ENCODE measurements around the gene CMIP.

The CMIP gene

GRCh38 chr16:81541314-81541713 lies 96.7 kb downstream of the CMIP start:
- Histone ChIP-seq H3K79me2 (ENCODE audit: insufficient read depth, low read length) (peaks cover 49% of the 10 kb centered on the region; the same call in 1 of the 2 replicates), H3K4me1 (ENCODE audit: insufficient read depth, low read length, poor library complexity, severe bottlenecking) (peaks cover 15% of the 10 kb centered on the region), H3K27me3 (ENCODE audit: insufficient read depth, low read length, poor library complexity, severe bottlenecking) (no peaks in the 10 kb centered on the region), H3F3A (ENCODE audit: low read depth) (no peaks in the 10 kb centered on the region), H3K9me2 (replicated peaks; ENCODE audit: low read depth, low read length) (no peaks in the 10 kb centered on the region), H3K9ac (ENCODE audit: low read depth, low read length, poor library complexity, severe bottlenecking) (no peak overlapping the region), H3K4me2 (ENCODE audit: low read depth, low read length, poor library complexity, severe bottlenecking) (no peak overlapping the region), H3K4me3 (ENCODE audit: low read length, poor library complexity, severe bottlenecking) (no peak overlapping the region), H2AFZ (ENCODE audit: low read length) (no peak overlapping the region), H3K36me3 (ENCODE audit: insufficient read depth, low read length) (no peaks in the 10 kb centered on the region), H4K20me1 (ENCODE audit: insufficient read depth, low read length, poor library complexity, severe bottlenecking) (peaks cover 3% of the 10 kb centered on the region), H3K9me3 (ENCODE audit: insufficient read depth, low read depth, low read length) (no peaks in the 10 kb centered on the region)
- TF ChIP-seq EZH2phosphoT487 (IDR thresholded peaks at IDR 0.05; ENCODE audit: borderline replicate concordance) (no peak), CTCF (conservative IDR thresholded peaks at IDR 0.05; ENCODE audit: low read length) (no peak)

GRCh38 chr16:81542609-81543570 lies 98.3 kb downstream of the CMIP start:
- Histone ChIP-seq H4K20me1 (ENCODE audit: insufficient read depth, low read length, poor library complexity, severe bottlenecking) (no peaks in the 10 kb centered on the region), H3K9me2 (replicated peaks; ENCODE audit: low read depth, low read length) (no peaks in the 10 kb centered on the region), H3K9me3 (ENCODE audit: insufficient read depth, low read depth, low read length) (no peaks in the 10 kb centered on the region), H3K9ac (ENCODE audit: low read depth, low read length, poor library complexity, severe bottlenecking) (no peak overlapping the region), H3K4me2 (ENCODE audit: low read depth, low read length, poor library complexity, severe bottlenecking) (no peak overlapping the region), H3K4me3 (ENCODE audit: low read length, poor library complexity, severe bottlenecking) (no peak overlapping the region), H3F3A (ENCODE audit: low read depth) (no peaks in the 10 kb centered on the region), H3K79me2 (ENCODE audit: insufficient read depth, low read length) (peaks cover 42% of the 10 kb centered on the region; the same call in 1 of the 2 replicates), H2AFZ (ENCODE audit: low read length) (no peak overlapping the region), H3K4me1 (ENCODE audit: insufficient read depth, low read length, poor library complexity, severe bottlenecking) (peaks cover 19% of the 10 kb centered on the region), H3K27me3 (ENCODE audit: insufficient read depth, low read length, poor library complexity, severe bottlenecking) (no peaks in the 10 kb centered on the region), H3K36me3 (ENCODE audit: insufficient read depth, low read length) (no peaks in the 10 kb centered on the region)
- TF ChIP-seq EZH2phosphoT487 (IDR thresholded peaks at IDR 0.05; ENCODE audit: borderline replicate concordance) (no peak), CTCF (conservative IDR thresholded peaks at IDR 0.05; ENCODE audit: low read length) (no peak)

GRCh38 chr16:81543571-81543970 lies 99.0 kb downstream of the CMIP start:
- no peak overlapping the region for H3K9ac ChIP-seq (ENCODE audit: low read depth, low read length, poor library complexity, severe bottlenecking)
- TF ChIP-seq EZH2phosphoT487 (IDR thresholded peaks at IDR 0.05; ENCODE audit: borderline replicate concordance) (no peak), CTCF (conservative IDR thresholded peaks at IDR 0.05; ENCODE audit: low read length) (no peak)

More at GRCh38 chr16:81543571-81543970, 99.0 kb downstream of the CMIP start:
- Histone ChIP-seq H3K9me3 (ENCODE audit: insufficient read depth, low read depth, low read length) (no peaks in the 10 kb centered on the region), H3K79me2 (ENCODE audit: insufficient read depth, low read length) (peaks cover 36% of the 10 kb centered on the region; the same call in 1 of the 2 replicates), H3K4me1 (ENCODE audit: insufficient read depth, low read length, poor library complexity, severe bottlenecking) (peaks cover 19% of the 10 kb centered on the region), H3K27me3 (ENCODE audit: insufficient read depth, low read length, poor library complexity, severe bottlenecking) (no peaks in the 10 kb centered on the region), H3K36me3 (ENCODE audit: insufficient read depth, low read length) (no peaks in the 10 kb centered on the region), H4K20me1 (ENCODE audit: insufficient read depth, low read length, poor library complexity, severe bottlenecking) (no peaks in the 10 kb centered on the region), H3K4me3 (ENCODE audit: low read length, poor library complexity, severe bottlenecking) (no peak overlapping the region), H3K9me2 (replicated peaks; ENCODE audit: low read depth, low read length) (no peaks in the 10 kb centered on the region), H3F3A (ENCODE audit: low read depth) (no peaks in the 10 kb centered on the region), H3K4me2 (ENCODE audit: low read depth, low read length, poor library complexity, severe bottlenecking) (no peak overlapping the region), H2AFZ (ENCODE audit: low read length) (no peak overlapping the region)

All from Loucy (cell line).